Cortex of kidney (tissue), 1 donor: ENCODE measurements around the gene RPS6KC1.
"Not testable (repeated sequence)": the region's sequence is repeated elsewhere in the genome, so short reads cannot be mapped to it uniquely, and the experiment has no call there.

Experiments used
- DNase-seq: peaks from one replicate; lab custom pipeline; 2025; lab: John Stamatoyannopoulos, UW

Gene RPS6KC1

DNA sequence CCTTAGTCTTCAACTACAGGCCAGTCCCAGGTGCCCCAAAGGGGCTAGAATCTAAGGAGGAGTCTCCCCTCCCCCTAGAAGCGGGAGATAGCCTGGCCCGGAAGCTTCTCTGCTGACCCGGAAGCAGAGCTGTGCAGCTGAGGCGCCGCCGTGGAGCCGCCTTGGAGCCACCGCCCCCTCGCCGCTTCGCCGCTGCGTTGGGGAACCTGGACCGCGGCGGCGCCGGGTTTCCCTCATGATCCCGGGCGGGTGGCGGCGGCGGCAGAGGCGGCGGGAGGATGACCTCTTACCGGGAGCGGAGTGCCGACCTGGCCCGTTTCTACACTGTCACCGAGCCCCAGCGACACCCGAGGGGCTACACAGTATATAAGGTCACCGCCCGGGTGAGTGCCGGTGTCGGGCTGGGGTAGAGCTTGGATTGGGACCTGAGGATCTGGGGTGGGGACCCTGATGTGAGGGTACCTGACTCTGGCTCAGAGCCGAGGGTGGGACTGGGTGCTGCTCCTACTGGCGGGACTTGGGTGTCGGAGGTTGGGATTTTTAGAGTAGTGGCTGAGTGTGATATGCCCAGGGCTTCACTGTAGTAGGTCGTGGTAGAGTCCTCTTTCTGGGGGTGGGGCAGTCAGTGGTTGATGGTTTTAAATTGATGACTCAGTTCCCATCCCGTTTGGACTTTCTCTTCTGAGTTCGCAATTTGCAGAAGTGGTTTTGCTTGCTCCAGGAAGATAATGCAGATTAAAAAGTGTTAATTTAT is at the start of gene RPS6KC1:
Gene RPS6KC1 (plus strand): TSS at position 115 of the 754 bp plus-strand sequence. CDS start 164 bp downstream, at position 279.
- DNase-seq: no peak

DNA sequence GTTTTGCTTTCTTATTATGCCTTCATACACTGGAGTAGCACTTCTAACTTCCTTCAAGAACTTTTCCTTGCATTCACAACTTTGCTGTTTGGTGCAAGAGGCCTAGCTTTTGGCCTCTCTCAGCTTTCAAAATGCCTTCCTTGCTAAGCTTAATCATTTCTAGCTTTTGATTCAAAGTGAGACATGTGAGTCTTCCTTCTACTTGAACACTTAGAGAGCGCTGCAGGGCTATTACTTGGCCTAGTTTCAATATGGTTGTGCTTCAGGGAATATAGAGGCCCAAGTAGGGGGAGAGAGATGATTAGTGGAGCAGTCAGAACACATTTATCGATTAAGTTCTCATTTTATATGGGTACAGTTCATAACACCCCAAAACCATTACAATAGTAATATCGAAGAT is 47.8 kb upstream of the RPS6KC1 start:
- no peak for DNase-seq

- DNase-seq: no peak
Measured at GRCh38 chr1:213008564-213008963, 42.5 kb upstream of the RPS6KC1 start.

- DNase-seq: no peak
Measured at GRCh38 chr1:213014642-213015041, 36.4 kb upstream of the RPS6KC1 start.

- peak; percentile 38 for DNase-seq
Measured at GRCh38 chr1:213015099-213016050, 35.7 kb upstream of the RPS6KC1 start, which contains the start of gene ANGEL2. Gene ANGEL2 (minus strand): TSS chr1:213015867. CDS start chr1:213015671, 196 bp downstream.

DNA sequence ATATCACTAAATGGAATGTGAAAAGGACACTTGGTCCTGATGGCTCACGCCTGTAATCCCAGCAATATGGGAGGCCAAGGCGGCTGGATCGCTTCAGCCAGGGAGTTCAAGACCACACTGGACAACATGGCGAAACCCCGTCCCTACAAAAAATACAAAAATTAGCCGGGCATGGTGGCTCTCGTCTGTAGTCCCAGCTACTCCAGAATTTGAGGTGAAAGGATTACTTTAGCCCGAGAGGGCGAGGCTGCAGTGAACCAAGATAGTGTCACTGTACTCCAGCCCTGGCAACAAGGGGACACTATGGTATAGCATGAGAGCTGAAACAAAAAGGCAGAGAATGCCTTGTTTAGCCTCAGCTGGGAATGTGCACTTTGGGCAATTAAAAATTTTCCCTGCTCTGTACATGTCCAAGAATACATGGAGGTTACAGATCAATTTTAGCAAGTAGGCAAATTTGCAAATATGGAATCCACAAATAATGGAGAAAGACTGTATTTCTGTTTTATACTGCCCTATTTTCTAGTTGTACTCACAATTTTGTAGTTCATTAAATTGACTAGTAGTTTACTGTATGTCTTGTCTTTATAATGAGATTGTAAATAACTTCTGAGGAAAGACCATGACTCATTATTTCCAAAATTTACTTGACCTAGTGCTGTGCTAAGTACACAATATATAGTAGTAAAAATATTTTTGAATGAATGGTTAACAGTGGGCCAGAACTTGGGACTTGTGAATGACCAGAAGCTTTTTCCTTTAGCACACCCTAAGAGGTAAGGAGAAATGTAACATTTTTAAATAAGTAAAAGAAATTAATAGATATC is 33.4 kb upstream of the RPS6KC1 start:
- DNase-seq: no peak

GRCh38 chr1:213019450-213019849 is 31.6 kb upstream of the RPS6KC1 start:
- DNase-seq: no peak

DNA sequence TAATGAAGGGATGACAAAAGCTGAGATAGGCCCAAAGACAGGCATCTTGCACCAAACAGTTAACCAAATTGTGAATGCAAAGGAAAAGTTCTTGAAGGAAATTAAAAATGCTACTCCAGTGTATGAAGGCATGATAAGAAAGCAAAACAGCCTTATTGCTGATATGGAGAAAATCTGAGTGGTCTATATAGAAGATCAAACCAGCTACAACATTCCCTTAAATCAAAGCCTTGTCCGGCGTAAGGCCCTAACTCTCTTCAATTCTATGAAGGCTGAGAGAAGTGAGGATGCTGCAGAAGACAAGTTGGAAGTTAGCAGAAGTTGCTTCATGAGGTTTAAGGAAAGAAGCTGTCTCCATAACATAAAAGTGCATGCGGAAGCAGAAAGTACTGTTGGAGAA is 31.0 kb upstream of the RPS6KC1 start:
- no peak for DNase-seq

DNA sequence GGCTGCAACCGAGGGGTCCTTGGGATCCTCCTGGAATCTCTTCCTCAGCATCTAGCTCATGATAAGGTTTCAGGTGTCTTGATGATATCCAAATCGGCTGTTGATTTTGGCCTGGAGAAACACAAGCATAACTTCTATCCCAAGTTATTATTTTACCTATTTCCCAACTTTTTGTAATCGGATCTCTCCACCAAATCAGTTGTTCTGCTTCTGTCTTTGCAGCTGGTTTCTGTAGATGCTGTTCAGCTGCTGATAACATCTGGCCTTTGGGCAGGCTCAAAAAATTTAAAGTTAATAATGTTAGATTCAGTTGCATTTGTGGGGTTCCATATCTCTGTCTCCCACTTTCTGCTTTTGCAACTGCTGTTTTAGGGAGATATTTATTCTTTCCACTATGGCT is 24.0 kb upstream of the RPS6KC1 start:
- not testable (repeated sequence) for DNase-seq

- DNase-seq: no peak
Measured at GRCh38 chr1:213032651-213033050, 18.4 kb upstream of the RPS6KC1 start.

DNA sequence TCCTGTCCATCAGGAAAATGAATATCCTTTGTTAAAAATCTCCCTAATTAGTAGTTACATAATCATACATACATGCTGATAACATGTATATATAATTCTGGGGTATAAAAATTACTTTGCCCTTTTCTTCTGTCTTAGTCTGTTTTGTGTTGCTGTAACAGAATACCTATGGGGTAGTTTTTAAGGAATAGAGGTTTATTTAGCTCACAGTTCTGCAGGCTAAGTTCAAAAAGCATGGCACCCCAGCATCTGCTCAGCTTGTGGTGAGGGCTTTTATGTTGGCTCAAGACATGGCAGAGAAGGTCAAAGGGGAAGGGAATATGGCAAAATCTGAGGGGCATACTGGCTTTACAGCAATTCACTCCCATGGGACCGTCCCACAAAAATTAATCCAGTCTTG is 16.3 kb upstream of the RPS6KC1 start:
- DNase-seq: no peak

GRCh38 chr1:213035573-213035972 is 15.5 kb upstream of the RPS6KC1 start:
- DNase-seq: no peak

DNA sequence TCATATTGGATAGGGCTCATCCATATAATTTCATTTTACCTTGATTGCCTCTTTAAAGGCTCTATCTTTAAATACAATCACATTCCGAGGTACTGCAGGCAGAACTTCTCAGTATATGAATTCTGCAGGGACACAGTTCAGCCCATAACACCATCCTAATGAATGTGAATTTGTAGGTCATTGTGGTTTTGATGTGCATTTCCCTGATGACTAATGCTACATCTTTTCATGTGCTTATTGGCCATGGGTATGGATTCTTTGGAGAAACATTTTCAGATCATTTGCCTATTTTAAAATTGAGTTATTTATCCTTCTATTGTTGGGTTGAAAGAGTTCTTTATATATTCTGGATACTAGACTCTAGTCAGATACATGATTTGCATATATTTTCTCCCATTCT is 9.6 kb upstream of the RPS6KC1 start:
- DNase-seq: no peak

DNA sequence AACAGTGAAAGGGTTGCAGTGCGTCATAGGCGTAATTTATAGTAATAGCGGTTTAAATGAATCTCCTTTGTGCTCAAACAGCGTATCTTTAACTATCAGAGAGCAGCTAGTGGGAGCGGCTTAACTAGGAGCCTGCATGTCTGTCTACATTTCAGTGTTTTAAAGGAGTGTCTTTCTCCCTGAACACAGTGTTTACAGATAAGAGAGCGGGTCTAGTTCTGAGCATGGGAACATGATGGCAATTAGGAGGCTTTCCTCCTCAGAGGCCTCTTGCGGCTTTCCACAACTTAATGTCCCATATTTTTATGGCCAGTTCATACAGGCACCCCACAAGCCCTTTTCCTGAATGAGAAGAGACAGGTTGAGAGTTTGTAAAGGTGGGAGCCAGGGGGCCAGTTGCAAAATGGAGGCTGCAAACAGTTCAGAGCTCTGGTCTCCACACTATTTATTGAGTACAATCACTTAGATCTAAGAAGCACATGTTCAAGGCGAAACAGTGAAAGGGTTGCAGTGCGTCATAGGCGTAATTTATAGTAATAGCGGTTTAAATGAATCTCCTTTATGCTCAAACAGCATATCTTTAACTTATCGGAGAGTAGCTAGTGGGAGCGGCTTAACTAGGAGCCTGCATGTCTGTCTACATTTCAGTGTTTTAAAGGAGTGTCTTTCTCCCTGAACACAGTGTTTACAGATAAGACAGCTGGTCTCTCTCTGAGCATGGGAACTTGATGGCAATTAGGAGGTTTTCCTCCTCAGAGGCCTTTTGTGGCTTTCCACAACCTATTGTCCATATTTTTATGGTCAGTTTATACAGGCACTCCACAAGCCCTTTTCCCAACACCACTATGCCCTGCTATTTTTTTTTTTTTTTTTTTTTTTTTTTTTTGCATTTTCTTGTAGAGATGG is 5.5 kb upstream of the RPS6KC1 start:
- DNase-seq: not testable (repeated sequence)

- DNase-seq: no peak
Measured at GRCh38 chr1:213049232-213049631, 1.8 kb upstream of the RPS6KC1 start.

DNA sequence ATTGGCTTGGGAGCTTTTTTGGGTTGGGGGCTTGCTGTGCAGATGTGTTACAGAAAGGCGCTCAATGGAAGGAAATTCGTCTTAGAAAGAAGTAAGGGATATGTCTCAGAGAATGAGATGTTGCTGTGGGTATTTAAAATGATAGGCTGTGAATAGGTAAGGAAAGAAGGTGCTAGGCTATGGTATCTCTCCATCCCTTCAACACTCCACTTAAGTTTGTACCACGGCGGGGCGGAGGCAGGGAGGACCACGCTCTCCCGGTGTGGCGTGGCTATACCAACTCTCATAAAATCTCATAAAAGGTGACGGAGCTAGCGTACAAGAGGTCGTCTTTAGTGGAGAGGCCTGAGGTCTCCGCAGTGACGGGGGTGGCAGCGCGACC is 305 bp upstream of the RPS6KC1 start:
- no peak for DNase-seq

DNA sequence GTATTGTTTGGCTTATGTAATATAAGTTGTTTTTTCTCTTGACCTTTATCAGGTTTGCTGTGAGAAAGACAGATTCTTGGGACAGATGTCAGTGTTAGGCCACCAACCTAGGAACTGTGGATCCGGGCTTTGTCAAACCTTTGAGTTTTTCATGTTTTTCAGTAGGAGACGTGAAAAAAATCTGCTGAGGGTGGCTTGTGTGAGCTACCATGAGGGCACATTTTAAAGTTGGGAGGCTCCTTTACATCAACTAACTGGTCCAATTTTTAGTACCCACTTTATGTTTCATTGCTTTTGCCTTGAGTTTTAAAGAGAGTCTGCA is 801 bp downstream of the RPS6KC1 start:
- no peak for DNase-seq

DNA sequence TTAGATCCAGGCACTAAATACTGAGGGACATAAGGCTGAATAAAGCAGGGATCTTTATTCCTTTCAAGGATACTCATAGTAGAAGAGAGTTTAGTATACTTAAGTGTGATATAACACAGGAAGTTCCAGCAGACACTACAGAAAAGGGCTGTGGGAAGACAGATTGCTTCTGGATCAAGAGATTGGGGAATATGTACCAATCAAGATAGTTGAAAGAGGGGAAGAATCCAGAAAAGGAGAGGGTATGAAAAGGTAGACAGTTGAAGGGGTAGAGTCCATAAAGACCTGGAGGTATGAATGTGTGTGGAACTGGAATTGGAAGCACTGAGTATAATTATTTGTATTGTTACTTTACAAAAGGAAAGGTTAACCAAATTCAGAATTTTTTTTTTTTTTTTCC is 2.4 kb downstream of the RPS6KC1 start:
- DNase-seq: no peak

DNA sequence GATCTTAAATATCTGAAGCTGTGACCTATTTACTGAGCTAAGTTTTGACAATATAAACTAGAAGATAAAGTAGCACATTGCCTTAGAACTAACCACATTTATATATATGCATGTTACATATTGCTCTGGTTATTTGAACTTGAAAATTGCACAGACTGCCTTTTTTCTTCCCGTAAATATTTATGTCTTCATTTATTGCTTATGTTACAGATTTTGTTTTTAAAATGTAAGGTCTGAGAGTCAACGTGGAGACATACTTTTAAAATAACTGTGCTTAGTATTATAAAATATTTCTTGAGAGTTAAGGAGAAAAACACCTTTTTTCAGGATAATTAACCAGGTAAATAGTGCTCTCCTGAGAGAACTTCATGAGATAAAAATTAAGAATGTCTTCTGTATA is 3.1 kb downstream of the RPS6KC1 start:
- no peak for DNase-seq

GRCh38 chr1:213054733-213055591 is 3.9 kb downstream of the RPS6KC1 start:
- DNase-seq: no peak
